ENCODE results near the gene CIDEB. TPM values are rescaled to one million over a fixed set of nuclear protein-coding genes. Genes with fewer than 3 reads are reported as not detected.

Gene CIDEB
- total RNA-seq, 1 experiment from 2014 or later, result not detected

DNA sequence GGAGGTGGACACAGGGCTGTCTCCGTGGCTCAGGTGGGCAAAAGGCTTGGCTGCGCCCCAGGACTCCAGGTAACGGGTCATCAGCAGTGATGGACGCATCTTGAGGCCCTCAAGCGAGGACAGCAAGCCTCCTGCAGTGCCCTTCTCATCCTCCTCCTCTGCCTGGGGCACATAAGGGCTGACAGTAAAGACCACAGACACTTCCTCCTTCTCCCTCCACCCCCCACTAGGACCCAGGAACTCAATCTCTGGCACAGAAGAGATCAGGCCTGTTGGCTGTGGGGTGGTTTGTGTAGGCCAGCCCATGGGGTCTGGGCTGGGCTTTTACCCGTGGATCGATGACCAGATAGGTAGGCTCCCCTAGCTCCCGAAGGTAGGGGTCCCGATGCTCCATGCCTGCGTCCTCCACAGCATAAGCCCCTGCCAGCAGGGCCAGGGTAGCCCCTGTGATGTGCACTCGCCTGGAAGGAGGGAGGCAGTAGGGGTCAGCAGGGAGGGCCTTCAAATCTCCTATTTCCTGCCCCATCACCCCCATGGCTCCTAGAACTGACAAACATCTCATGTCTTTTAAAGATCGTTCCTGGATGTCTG lies 21.4 kb upstream of the CIDEB start:
- Histone ChIP-seq H4K8ac (replicated peaks; ENCODE audit: insufficient read length, low read depth, low read length) (no peak overlapping the region), H3K18ac (ENCODE audit: insufficient read length, low read depth, low read length) (no peak overlapping the region), H3K4ac (ENCODE audit: low read depth, low read length) (no peak overlapping the region), H3T11ph (ENCODE audit: low read length) (no peak overlapping the region), H3K23ac (ENCODE audit: insufficient read length, low read depth, low read length) (no peak overlapping the region), H4K91ac (ENCODE audit: insufficient read length, low read depth, low read length) (no peak overlapping the region), H2BK20ac (ENCODE audit: low read depth, low read length, poor library complexity, severe bottlenecking) (no peak overlapping the region), H3K27me3 (ENCODE audit: insufficient read depth, low read length) (peaks cover 13% of the 10 kb centered on the region), H3K9ac (ENCODE audit: extremely low read depth, insufficient read length, low read length) (no peak overlapping the region), H2BK5ac (ENCODE audit: insufficient read length, low read length) (no peak overlapping the region), H2BK120ac (ENCODE audit: low read depth, low read length, poor library complexity, severe bottlenecking) (no peak overlapping the region), H2AK5ac (ENCODE audit: insufficient read length, low read length) (no peak overlapping the region), H3K79me1 (ENCODE audit: insufficient read depth, low read depth, low read length, poor library complexity, severe bottlenecking) (no peaks in the 10 kb centered on the region), H3K14ac (ENCODE audit: insufficient read depth, low read length) (no peak overlapping the region), H3K4me1 (ENCODE audit: insufficient read depth, low read length) (no peaks in the 10 kb centered on the region), H3K56ac (ENCODE audit: insufficient read length, low read depth, low read length) (no peak overlapping the region), H2BK12ac (ENCODE audit: insufficient read length, low read depth, low read length) (no peak overlapping the region), H3K9me3 (ENCODE audit: control insufficient read depth, low read depth, low read length) (no peaks in the 10 kb centered on the region), H3K4me2 (ENCODE audit: insufficient read depth, insufficient read length, low read length) (no peak overlapping the region), H3K23me2 (ENCODE audit: insufficient read length, low read depth, low read length, poor library complexity, severe bottlenecking) (peaks cover 10% of the 10 kb centered on the region), H2BK15ac (ENCODE audit: low read depth, low read length) (no peak overlapping the region), H3K79me2 (ENCODE audit: insufficient read depth, low read length) (no peaks in the 10 kb centered on the region), H2AFZ (ENCODE audit: low read length) (no peak overlapping the region), H4K5ac (ENCODE audit: insufficient read length, low read depth, low read length) (no peak overlapping the region), H4K20me1 (ENCODE audit: control insufficient read depth, insufficient read depth, insufficient read length) (no peaks in the 10 kb centered on the region), H3K27ac (ENCODE audit: insufficient read length, low read depth, low read length) (no peak overlapping the region)
- Mint-ChIP-seq H3K27ac (no peak overlapping the region), H3K4me3 (no peak overlapping the region; a peak in 1 of 5 replicates), H3K27me3 (ENCODE audit: low read depth) (peaks cover 79% of the 10 kb centered on the region), H3K36me3 (ENCODE audit: insufficient read depth in 1 of 3, low read depth in 3 of 3) (no peaks in the 10 kb centered on the region; a peak in 1 of 7 replicates), H3K9me3 (peaks cover 0 to 1% of the 10 kb centered on the region in 2 experiments; a peak in 4 of 5 replicates), H3K4me1 (peaks cover 12 to 14% of the 10 kb centered on the region in 2 experiments)
- DNase-seq, result no peak
- TF ChIP-seq, protein P1, sequence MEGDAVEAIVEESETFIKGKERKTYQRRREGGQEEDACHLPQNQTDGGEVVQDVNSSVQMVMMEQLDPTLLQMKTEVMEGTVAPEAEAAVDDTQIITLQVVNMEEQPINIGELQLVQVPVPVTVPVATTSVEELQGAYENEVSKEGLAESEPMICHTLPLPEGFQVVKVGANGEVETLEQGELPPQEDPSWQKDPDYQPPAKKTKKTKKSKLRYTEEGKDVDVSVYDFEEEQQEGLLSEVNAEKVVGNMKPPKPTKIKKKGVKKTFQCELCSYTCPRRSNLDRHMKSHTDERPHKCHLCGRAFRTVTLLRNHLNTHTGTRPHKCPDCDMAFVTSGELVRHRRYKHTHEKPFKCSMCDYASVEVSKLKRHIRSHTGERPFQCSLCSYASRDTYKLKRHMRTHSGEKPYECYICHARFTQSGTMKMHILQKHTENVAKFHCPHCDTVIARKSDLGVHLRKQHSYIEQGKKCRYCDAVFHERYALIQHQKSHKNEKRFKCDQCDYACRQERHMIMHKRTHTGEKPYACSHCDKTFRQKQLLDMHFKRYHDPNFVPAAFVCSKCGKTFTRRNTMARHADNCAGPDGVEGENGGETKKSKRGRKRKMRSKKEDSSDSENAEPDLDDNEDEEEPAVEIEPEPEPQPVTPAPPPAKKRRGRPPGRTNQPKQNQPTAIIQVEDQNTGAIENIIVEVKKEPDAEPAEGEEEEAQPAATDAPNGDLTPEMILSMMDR (conservative IDR thresholded peaks at IDR 0.05), result no peak
- WGBS (ENCODE audit: extremely low coverage, insufficient read length, low lambda C conversion rate), result no CpG with 5 or more reads among the region's 12 CpGs
